ENCODE measurements around the gene UBE2U. TPM values are rescaled to one million over a fixed set of nuclear protein-coding genes. Genes with fewer than 3 reads are reported as not detected.

Gene UBE2U
- total RNA-seq, 1 experiment from 2014 or later, result not detected

DNA sequence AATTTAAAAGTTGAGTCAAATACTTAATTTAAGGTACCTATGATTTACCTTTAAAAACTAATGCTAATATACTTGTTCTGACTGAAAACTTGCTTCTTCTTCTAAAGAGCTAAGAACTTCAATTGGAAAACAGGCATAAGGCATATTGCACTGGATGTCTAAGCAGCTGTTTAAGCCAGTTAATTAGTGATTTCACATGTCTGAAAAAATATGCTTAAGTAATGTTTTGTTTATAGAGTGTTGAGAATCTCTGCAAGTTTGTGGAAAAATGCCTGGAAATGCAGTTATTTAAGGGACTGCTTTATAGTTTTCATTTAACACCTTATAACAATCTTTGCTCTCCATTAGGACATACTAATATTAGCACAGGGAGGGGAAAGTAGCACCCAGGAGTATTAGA, 28.2 kb downstream of the UBE2U start (continued):
- TF ChIP-seq IRF1 (CRISPR knock-in tag; IDR thresholded peaks at IDR 0.05) (no peak), AFF4 (CRISPR knock-in tag; IDR thresholded peaks at IDR 0.05; ENCODE audit: borderline replicate concordance) (no peak), ETV6 (CRISPR knock-in tag; IDR thresholded peaks at IDR 0.05) (no peak), GRHL2 (CRISPR knock-in tag; IDR thresholded peaks at IDR 0.05; ENCODE audit: insufficient replicate concordance, severe bottlenecking) (no peak), ZBTB43 (CRISPR knock-in tag; IDR thresholded peaks at IDR 0.05) (no peak), ZNF121 (CRISPR knock-in tag; IDR thresholded peaks at IDR 0.05) (no peak), FOXP1 (CRISPR knock-in tag; IDR thresholded peaks at IDR 0.05; ENCODE audit: borderline replicate concordance) (no peak)
- TF ChIP-seq, protein P1, sequence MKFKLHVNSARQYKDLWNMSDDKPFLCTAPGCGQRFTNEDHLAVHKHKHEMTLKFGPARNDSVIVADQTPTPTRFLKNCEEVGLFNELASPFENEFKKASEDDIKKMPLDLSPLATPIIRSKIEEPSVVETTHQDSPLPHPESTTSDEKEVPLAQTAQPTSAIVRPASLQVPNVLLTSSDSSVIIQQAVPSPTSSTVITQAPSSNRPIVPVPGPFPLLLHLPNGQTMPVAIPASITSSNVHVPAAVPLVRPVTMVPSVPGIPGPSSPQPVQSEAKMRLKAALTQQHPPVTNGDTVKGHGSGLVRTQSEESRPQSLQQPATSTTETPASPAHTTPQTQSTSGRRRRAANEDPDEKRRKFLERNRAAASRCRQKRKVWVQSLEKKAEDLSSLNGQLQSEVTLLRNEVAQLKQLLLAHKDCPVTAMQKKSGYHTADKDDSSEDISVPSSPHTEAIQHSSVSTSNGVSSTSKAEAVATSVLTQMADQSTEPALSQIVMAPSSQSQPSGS (CRISPR knock-in tag; IDR thresholded peaks at IDR 0.05; ENCODE audit: borderline replicate concordance, low read depth), result no peak

DNA sequence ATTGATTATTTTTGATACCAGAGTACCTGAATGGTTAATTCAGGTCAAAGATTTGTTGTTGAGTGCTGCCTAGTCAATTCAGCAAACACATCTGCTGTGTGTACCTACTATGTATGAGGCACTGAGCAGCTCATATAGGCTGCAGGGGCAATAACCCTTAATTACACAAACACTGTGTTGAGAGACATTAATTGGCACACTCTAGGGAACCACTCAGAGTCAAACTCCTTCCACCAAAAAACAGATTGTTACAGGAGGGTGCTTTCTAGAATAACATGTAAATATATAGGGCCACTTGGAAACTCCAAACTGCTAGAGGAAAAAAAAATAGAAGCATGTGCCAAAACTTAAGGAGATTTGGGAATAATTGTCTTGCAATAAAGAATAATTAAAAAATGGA, 31.3 kb downstream of the UBE2U start:
- no peak overlapping the region for H3K27ac Mint-ChIP-seq
- POLR2A ChIA-PET, result no interaction called here
- no peak for ATAC-seq
- H3K9me3 Mint-ChIP-seq, result peaks cover 6% of the 10 kb centered on the region; the same call in 1 of the 2 replicates
- H3K4me3 Mint-ChIP-seq, result no peak overlapping the region
- H3K36me3 Mint-ChIP-seq, result no peaks in the 10 kb centered on the region
- no peak for DNase-seq (ENCODE audit: low spot score)
- CTCF ChIA-PET, result interaction anchor here (1.5 to 2.1 kb wide), 3 partner anchors 12 to 560 kb away, joined by 4 to 7 read pairs (median 5); no protein-coding TSS in a partner anchor
- H3K27me3 Mint-ChIP-seq (ENCODE audit: low read depth), result peaks cover 3% of the 10 kb centered on the region; the same call in 1 of the 2 replicates
- H3K4me1 Mint-ChIP-seq, result peaks cover 9% of the 10 kb centered on the region
- no peak for TF ChIP-seq NFE2L1 (CRISPR knock-in tag; IDR thresholded peaks at IDR 0.05)
- TF ChIP-seq, protein P2, sequence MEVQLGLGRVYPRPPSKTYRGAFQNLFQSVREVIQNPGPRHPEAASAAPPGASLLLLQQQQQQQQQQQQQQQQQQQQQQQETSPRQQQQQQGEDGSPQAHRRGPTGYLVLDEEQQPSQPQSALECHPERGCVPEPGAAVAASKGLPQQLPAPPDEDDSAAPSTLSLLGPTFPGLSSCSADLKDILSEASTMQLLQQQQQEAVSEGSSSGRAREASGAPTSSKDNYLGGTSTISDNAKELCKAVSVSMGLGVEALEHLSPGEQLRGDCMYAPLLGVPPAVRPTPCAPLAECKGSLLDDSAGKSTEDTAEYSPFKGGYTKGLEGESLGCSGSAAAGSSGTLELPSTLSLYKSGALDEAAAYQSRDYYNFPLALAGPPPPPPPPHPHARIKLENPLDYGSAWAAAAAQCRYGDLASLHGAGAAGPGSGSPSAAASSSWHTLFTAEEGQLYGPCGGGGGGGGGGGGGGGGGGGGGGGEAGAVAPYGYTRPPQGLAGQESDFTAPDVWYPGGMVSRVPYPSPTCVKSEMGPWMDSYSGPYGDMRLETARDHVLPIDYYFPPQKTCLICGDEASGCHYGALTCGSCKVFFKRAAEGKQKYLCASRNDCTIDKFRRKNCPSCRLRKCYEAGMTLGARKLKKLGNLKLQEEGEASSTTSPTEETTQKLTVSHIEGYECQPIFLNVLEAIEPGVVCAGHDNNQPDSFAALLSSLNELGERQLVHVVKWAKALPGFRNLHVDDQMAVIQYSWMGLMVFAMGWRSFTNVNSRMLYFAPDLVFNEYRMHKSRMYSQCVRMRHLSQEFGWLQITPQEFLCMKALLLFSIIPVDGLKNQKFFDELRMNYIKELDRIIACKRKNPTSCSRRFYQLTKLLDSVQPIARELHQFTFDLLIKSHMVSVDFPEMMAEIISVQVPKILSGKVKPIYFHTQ (CRISPR knock-in tag; IDR thresholded peaks at IDR 0.05), result no peak
- TF ChIP-seq ZNF416 (CRISPR knock-in tag; IDR thresholded peaks at IDR 0.05), result no peak
- TF ChIP-seq ZNF281 (CRISPR knock-in tag; IDR thresholded peaks at IDR 0.05), result no peak
- no peak for TF ChIP-seq ZNF671 (CRISPR knock-in tag; IDR thresholded peaks at IDR 0.05)
- no peak for TF ChIP-seq HMGXB4 (CRISPR knock-in tag; IDR thresholded peaks at IDR 0.05)
- no peak for TF ChIP-seq ZNF232 (CRISPR knock-in tag; IDR thresholded peaks at IDR 0.05)
- no peak for TF ChIP-seq MYBL2 (CRISPR knock-in tag; IDR thresholded peaks at IDR 0.05)
- no peak for TF ChIP-seq ZNF317 (CRISPR knock-in tag; IDR thresholded peaks at IDR 0.05; ENCODE audit: borderline replicate concordance, low read depth)
- no peak for TF ChIP-seq ZNF138 (CRISPR knock-in tag; conservative IDR thresholded peaks at IDR 0.05)
- no peak for TF ChIP-seq STAT6 (CRISPR knock-in tag; conservative IDR thresholded peaks at IDR 0.05; ENCODE audit: low read depth)
